ENCODE results near the gene LAMA2.

DNA sequence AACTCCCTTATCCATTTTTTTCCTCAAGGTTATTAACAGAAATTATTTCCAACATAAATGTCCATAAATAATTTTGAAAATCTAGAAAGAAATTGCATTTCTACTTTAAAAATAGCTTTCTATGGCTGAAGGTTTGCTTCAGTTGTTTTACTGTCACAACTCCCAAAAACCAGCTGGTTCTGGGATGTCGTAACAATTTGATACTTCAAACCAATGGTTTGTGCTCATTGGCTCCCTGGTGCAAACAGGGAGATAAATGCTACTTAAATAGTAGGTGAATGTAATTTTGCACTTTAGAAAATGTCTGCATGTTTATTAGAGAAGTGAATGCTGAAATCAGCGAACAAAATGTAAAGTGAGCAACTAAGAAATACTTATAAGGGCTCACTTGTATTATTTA is 31.1 kb downstream of the LAMA2 start:
- TF ChIP-seq, protein P1, sequence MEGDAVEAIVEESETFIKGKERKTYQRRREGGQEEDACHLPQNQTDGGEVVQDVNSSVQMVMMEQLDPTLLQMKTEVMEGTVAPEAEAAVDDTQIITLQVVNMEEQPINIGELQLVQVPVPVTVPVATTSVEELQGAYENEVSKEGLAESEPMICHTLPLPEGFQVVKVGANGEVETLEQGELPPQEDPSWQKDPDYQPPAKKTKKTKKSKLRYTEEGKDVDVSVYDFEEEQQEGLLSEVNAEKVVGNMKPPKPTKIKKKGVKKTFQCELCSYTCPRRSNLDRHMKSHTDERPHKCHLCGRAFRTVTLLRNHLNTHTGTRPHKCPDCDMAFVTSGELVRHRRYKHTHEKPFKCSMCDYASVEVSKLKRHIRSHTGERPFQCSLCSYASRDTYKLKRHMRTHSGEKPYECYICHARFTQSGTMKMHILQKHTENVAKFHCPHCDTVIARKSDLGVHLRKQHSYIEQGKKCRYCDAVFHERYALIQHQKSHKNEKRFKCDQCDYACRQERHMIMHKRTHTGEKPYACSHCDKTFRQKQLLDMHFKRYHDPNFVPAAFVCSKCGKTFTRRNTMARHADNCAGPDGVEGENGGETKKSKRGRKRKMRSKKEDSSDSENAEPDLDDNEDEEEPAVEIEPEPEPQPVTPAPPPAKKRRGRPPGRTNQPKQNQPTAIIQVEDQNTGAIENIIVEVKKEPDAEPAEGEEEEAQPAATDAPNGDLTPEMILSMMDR (IDR thresholded peaks at IDR 0.05 in 2 of 3, conservative IDR thresholded peaks at IDR 0.05 in 1 of 3; ENCODE audit: borderline replicate concordance in 1 of 3, insufficient read depth in 1 of 3, low read depth in 2 of 3, low read length in 2 of 3): no peak
- TF ChIP-seq EZH2phosphoT487 (IDR thresholded peaks at IDR 0.05; ENCODE audit: borderline replicate concordance): no peak
- TF ChIP-seq, protein P2, sequence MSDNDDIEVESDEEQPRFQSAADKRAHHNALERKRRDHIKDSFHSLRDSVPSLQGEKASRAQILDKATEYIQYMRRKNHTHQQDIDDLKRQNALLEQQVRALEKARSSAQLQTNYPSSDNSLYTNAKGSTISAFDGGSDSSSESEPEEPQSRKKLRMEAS (IDR thresholded peaks at IDR 0.05): no peak
- TF ChIP-seq POLR2A (IDR thresholded peaks at IDR 0.05; ENCODE audit: borderline replicate concordance, extremely low read depth, insufficient read depth, insufficient read length): no peak
- TF ChIP-seq, protein P3, sequence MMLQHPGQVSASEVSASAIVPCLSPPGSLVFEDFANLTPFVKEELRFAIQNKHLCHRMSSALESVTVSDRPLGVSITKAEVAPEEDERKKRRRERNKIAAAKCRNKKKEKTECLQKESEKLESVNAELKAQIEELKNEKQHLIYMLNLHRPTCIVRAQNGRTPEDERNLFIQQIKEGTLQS (IDR thresholded peaks at IDR 0.05): no peak
- no peak for TF ChIP-seq ZFX (IDR thresholded peaks at IDR 0.05)
- TF ChIP-seq POLR2AphosphoS5 (IDR thresholded peaks at IDR 0.05; ENCODE audit: low read depth, low read length): no peak
- no peak for TF ChIP-seq CBX3 (IDR thresholded peaks at IDR 0.05; ENCODE audit: low read depth)
- no peak for TF ChIP-seq SRF (IDR thresholded peaks at IDR 0.05; ENCODE audit: low read depth)
- no peak for TF ChIP-seq ZNF274 (IDR thresholded peaks at IDR 0.05; ENCODE audit: low read depth, low read length)
